Measurements from ENCODE around the gene NHSL1. TPM values are rescaled to one million over a fixed set of nuclear protein-coding genes. Genes with fewer than 3 reads are reported as not detected.
A peak's percentile ranks its signal among the peaks of the same experiment; 100 is the strongest.

Gene NHSL1
- total RNA-seq, 1 donor from 2014 or later = 72.3 TPM

GRCh38 chr6:138417493-138418117 lies 81.7 kb downstream of the NHSL1 start:
- H3K36me3 Mint-ChIP-seq (ENCODE audit: low read depth, unreplicated experiment) = peaks cover 24% of the 10 kb centered on the region
- H3K27me3 Mint-ChIP-seq (ENCODE audit: unreplicated experiment) = peaks cover 12% of the 10 kb centered on the region
- peak overlapping the region; percentile 4 for H3K4me3 Mint-ChIP-seq (ENCODE audit: unreplicated experiment)
- DNase-seq (ENCODE audit: low spot score) = no peak
- no peaks in the 10 kb centered on the region for H3K4me1 Mint-ChIP-seq (ENCODE audit: unreplicated experiment)
- no peak overlapping the region for H3K27ac Mint-ChIP-seq (ENCODE audit: unreplicated experiment)
- H3K9me3 Mint-ChIP-seq (ENCODE audit: unreplicated experiment) = no peaks in the 10 kb centered on the region
- no peak for TF ChIP-seq CTCF (IDR thresholded peaks at IDR 0.05; ENCODE audit: unreplicated experiment)

- H3K4me1 Mint-ChIP-seq (ENCODE audit: unreplicated experiment) = no peaks in the 10 kb centered on the region
- H3K27me3 Mint-ChIP-seq (ENCODE audit: unreplicated experiment) = peaks cover 12% of the 10 kb centered on the region
- DNase-seq (ENCODE audit: low spot score) = no peak
- H3K27ac Mint-ChIP-seq (ENCODE audit: unreplicated experiment) = peak overlapping the region; percentile 37
- no peaks in the 10 kb centered on the region for H3K9me3 Mint-ChIP-seq (ENCODE audit: unreplicated experiment)
- no peak overlapping the region for H3K4me3 Mint-ChIP-seq (ENCODE audit: unreplicated experiment)
- no peak for TF ChIP-seq CTCF (IDR thresholded peaks at IDR 0.05; ENCODE audit: unreplicated experiment)
- H3K36me3 Mint-ChIP-seq (ENCODE audit: low read depth, unreplicated experiment) = peaks cover 27% of the 10 kb centered on the region
Measured at GRCh38 chr6:138416206-138416605, 83.1 kb downstream of the NHSL1 start.

- H3K9me3 Mint-ChIP-seq (ENCODE audit: unreplicated experiment) = no peaks in the 10 kb centered on the region
- no peak overlapping the region for H3K4me3 Mint-ChIP-seq (ENCODE audit: unreplicated experiment)
- TF ChIP-seq CTCF (IDR thresholded peaks at IDR 0.05; ENCODE audit: unreplicated experiment) = no peak
- peaks cover 9% of the 10 kb centered on the region for H3K27me3 Mint-ChIP-seq (ENCODE audit: unreplicated experiment)
- DNase-seq (ENCODE audit: low spot score) = no peak
- H3K4me1 Mint-ChIP-seq (ENCODE audit: unreplicated experiment) = no peaks in the 10 kb centered on the region
- peaks cover 28% of the 10 kb centered on the region for H3K36me3 Mint-ChIP-seq (ENCODE audit: low read depth, unreplicated experiment)
- H3K27ac Mint-ChIP-seq (ENCODE audit: unreplicated experiment) = no peak overlapping the region
Measured at GRCh38 chr6:138415125-138415524, 84.2 kb downstream of the NHSL1 start.

GRCh38 chr6:138410972-138411880 lies 88.1 kb downstream of the NHSL1 start:
- no peak for TF ChIP-seq CTCF (IDR thresholded peaks at IDR 0.05; ENCODE audit: unreplicated experiment)
- H3K27ac Mint-ChIP-seq (ENCODE audit: unreplicated experiment) = no peak overlapping the region
- DNase-seq (ENCODE audit: low spot score) = no peak

More at GRCh38 chr6:138410972-138411880, 88.1 kb downstream of the NHSL1 start:
- Mint-ChIP-seq H3K4me3 (ENCODE audit: unreplicated experiment) (no peak overlapping the region), H3K4me1 (ENCODE audit: unreplicated experiment) (peaks cover under 1% of the 10 kb centered on the region), H3K27me3 (ENCODE audit: unreplicated experiment) (peaks cover 5% of the 10 kb centered on the region), H3K36me3 (ENCODE audit: low read depth, unreplicated experiment) (peaks cover 47% of the 10 kb centered on the region), H3K9me3 (ENCODE audit: unreplicated experiment) (no peaks in the 10 kb centered on the region)

Measured in endothelial cell (in vitro differentiated cells).